Measurements from ENCODE around the gene FNDC11. TPM values are rescaled to one million over a fixed set of nuclear protein-coding genes. Genes with fewer than 3 reads are reported as not detected.
A peak's percentile ranks its signal among the peaks of the same experiment; 100 is the strongest.

Gene FNDC11
- total RNA-seq, 2 experiments from 2014 or later: 1.7 to 1.8 TPM

DNA sequence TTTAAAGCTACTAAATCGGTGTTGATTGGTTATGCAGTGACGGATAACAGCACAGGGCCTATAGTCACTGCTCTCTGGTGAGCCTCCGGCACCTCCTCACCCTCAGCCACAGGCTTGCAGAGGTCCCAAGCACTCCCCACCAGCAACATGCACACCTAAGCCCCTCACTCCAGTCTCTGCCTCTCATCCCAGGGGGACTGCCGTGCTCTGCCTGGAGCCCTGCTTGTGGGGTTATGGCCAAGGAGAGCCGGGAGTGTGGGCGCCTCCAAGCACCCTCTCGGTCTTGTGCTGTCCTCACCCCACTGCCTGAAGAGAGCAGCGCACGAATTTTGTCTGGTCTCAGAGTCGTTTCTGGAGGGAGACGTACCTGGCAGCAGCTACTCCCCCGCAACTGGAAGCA lies 48.2 kb upstream of the FNDC11 start:
- ATAC-seq (ENCODE audit: poor library complexity) (no peak), DNase-seq (no peak)
- Mint-ChIP-seq H3K36me3 (ENCODE audit: low read depth) (no peaks in the 10 kb centered on the region), H3K27me3 (peaks cover 46% of the 10 kb centered on the region), H3K4me3 (no peak overlapping the region), H3K4me1 (ENCODE audit: low read depth) (no peaks in the 10 kb centered on the region), H3K9me3 (peaks cover 2% of the 10 kb centered on the region), H3K27ac (no peak overlapping the region)
- Histone ChIP-seq H3K4me1 (ENCODE audit: insufficient read depth, low read length) (peaks cover 6% of the 10 kb centered on the region), H3K27ac (ENCODE audit: low read depth in 1 of 2, low read length in 2 of 2) (no peak overlapping the region), H3K27me3 (ENCODE audit: control insufficient read depth in 1 of 2, insufficient read depth in 2 of 2, low read length in 2 of 2) (peaks cover 0 to 18% of the 10 kb centered on the region in 2 experiments), H3K4me3 (ENCODE audit: low read length) (no peak overlapping the region), H3K36me3 (ENCODE audit: insufficient read depth, low read length) (no peaks in the 10 kb centered on the region), H3K9me3 (ENCODE audit: control insufficient read depth in 1 of 2, insufficient read depth in 1 of 2, low read length in 2 of 2) (peaks cover 13 to 35% of the 10 kb centered on the region in 2 experiments)
- POLR2A ChIA-PET: no interaction called here
- intact Hi-C loops (cut with DNase I, micrococcal nuclease): no loop called here
- TF ChIP-seq, protein P1, sequence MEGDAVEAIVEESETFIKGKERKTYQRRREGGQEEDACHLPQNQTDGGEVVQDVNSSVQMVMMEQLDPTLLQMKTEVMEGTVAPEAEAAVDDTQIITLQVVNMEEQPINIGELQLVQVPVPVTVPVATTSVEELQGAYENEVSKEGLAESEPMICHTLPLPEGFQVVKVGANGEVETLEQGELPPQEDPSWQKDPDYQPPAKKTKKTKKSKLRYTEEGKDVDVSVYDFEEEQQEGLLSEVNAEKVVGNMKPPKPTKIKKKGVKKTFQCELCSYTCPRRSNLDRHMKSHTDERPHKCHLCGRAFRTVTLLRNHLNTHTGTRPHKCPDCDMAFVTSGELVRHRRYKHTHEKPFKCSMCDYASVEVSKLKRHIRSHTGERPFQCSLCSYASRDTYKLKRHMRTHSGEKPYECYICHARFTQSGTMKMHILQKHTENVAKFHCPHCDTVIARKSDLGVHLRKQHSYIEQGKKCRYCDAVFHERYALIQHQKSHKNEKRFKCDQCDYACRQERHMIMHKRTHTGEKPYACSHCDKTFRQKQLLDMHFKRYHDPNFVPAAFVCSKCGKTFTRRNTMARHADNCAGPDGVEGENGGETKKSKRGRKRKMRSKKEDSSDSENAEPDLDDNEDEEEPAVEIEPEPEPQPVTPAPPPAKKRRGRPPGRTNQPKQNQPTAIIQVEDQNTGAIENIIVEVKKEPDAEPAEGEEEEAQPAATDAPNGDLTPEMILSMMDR (IDR thresholded peaks at IDR 0.05): no peak
- CTCF ChIA-PET: no interaction called here

DNA sequence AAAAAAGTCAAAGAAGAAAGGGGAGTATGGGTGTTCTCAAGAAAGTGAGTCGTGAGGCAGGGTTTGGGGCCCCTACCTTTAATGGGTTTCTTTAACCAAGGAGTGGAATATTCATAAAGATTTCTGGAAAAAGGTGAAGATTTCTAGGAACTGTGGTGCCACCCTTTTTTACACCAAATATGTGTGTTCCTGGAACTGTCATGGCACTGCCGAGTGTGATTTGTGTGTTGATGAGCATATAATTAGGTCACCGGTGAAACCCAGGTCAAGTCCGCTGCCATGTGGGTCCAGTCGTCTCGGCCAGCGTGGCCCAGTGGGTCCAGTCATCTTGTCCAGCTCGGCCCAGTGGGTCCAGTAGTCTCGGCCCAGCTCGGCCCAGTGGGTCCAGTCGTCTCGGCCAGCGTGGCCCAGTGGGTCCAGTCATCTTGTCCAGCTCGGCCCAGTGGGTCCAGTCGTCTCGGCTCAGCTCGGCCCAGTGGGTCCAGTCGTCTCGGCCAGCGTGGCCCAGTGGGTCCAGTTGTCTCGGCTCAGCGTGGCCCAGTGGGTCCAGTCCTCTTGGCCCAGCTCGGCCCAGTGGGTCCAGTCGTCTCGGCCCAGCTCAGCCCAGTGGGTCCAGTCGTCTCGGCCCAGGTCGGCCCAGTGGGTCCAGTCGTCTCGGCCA lies 46.7 kb upstream of the FNDC11 start:
- no peak overlapping the region for H3K4me3 ChIP-seq (ENCODE audit: low read length)
- DNase-seq (no peak), ATAC-seq (ENCODE audit: poor library complexity) (no peak)
- no peaks in the 10 kb centered on the region for H3K36me3 Mint-ChIP-seq (ENCODE audit: low read depth)
- peaks cover 2% of the 10 kb centered on the region for H3K9me3 Mint-ChIP-seq
- TF ChIP-seq, protein P1 (IDR thresholded peaks at IDR 0.05): no peak
- H3K4me3 Mint-ChIP-seq: no peak overlapping the region
- ChIA-PET POLR2A (no interaction called here), CTCF (interaction anchor here (0.7 kb wide), 1 partner anchor 10 kb away, joined by 3 read pairs; no protein-coding TSS in a partner anchor)
- H3K4me1 Mint-ChIP-seq (ENCODE audit: low read depth): no peaks in the 10 kb centered on the region
- H3K27ac ChIP-seq (ENCODE audit: low read depth in 1 of 2, low read length in 2 of 2): no peak overlapping the region
- peaks cover 13 to 35% of the 10 kb centered on the region in 2 experiments for H3K9me3 ChIP-seq (ENCODE audit: control insufficient read depth in 1 of 2, insufficient read depth in 1 of 2, low read length in 2 of 2)
- peaks cover 0 to 22% of the 10 kb centered on the region in 2 experiments for H3K27me3 ChIP-seq (ENCODE audit: control insufficient read depth in 1 of 2, insufficient read depth in 2 of 2, low read length in 2 of 2)
- intact Hi-C loops (cut with DNase I, micrococcal nuclease): no loop called here
- H3K4me1 ChIP-seq (ENCODE audit: insufficient read depth, low read length): peaks cover 6% of the 10 kb centered on the region
- H3K36me3 ChIP-seq (ENCODE audit: insufficient read depth, low read length): no peaks in the 10 kb centered on the region
- peaks cover 50% of the 10 kb centered on the region for H3K27me3 Mint-ChIP-seq
- H3K27ac Mint-ChIP-seq: no peak overlapping the region

DNA sequence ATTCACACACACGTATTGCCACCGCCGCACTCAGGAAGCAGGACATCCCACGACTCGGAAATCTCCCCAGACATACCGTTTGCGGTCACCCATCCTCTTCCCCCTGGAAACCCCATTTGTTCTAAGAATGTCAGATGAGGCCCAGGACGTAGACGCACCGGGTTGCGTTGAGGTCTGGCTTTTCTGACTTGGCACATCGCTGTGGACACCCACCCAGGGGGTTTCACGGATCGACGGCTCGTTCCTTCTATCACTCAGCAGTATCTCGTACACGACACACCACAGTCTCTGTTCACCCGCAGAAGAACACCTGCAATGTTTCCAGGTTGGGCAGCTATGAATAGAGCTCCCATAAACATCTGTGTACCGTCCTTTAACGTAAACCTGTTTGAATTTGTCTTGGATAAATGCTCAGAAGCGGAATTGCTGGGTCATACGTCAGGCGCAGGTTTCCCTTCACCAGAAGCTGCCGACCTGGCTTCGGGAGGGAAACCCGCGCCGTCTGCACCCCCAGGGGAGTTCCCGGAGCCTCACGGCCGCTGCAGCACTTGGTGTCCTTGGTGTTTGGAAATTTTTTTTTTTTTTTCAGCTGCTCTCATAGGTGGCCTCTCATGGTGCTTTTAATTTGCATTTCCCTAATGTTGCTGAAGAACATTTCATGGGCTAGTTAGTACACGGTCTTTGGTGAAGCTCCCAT lies 45.7 kb upstream of the FNDC11 start:
- Histone ChIP-seq H3K27me3 (ENCODE audit: control insufficient read depth in 1 of 2, insufficient read depth in 2 of 2, low read length in 2 of 2) (peaks cover 0 to 22% of the 10 kb centered on the region in 2 experiments), H3K27ac (ENCODE audit: low read depth in 1 of 2, low read length in 2 of 2) (no peak overlapping the region), H3K4me1 (ENCODE audit: insufficient read depth, low read length) (peaks cover 6% of the 10 kb centered on the region), H3K36me3 (ENCODE audit: insufficient read depth, low read length) (no peaks in the 10 kb centered on the region), H3K4me3 (ENCODE audit: low read length) (no peak overlapping the region), H3K9me3 (ENCODE audit: control insufficient read depth in 1 of 2, insufficient read depth in 1 of 2, low read length in 2 of 2) (peaks cover 13 to 35% of the 10 kb centered on the region in 2 experiments)
- Mint-ChIP-seq H3K27ac (no peak overlapping the region), H3K36me3 (ENCODE audit: low read depth) (no peaks in the 10 kb centered on the region), H3K4me1 (ENCODE audit: low read depth) (no peaks in the 10 kb centered on the region), H3K27me3 (peaks cover 58% of the 10 kb centered on the region), H3K9me3 (peaks cover 3% of the 10 kb centered on the region), H3K4me3 (no peak overlapping the region)
- POLR2A ChIA-PET: no interaction called here
- DNase-seq: peak in 1 of 14 experiments; percentile 58
- TF ChIP-seq, protein P1 (IDR thresholded peaks at IDR 0.05): no peak
- no peak for ATAC-seq (ENCODE audit: poor library complexity)
- intact Hi-C loops (cut with DNase I, micrococcal nuclease): no loop called here
- CTCF ChIA-PET: interaction anchor here (0.7 to 1.2 kb wide), 2 partner anchors 11 to 84 kb away, joined by 3 read pairs; no protein-coding TSS in a partner anchor
